ENCODE data around the gene PRPF19. TPM values are rescaled to one million over a fixed set of nuclear protein-coding genes. Genes with fewer than 3 reads are reported as not detected.

Gene PRPF19
- total RNA-seq, 1 donor: 39.8 TPM

DNA sequence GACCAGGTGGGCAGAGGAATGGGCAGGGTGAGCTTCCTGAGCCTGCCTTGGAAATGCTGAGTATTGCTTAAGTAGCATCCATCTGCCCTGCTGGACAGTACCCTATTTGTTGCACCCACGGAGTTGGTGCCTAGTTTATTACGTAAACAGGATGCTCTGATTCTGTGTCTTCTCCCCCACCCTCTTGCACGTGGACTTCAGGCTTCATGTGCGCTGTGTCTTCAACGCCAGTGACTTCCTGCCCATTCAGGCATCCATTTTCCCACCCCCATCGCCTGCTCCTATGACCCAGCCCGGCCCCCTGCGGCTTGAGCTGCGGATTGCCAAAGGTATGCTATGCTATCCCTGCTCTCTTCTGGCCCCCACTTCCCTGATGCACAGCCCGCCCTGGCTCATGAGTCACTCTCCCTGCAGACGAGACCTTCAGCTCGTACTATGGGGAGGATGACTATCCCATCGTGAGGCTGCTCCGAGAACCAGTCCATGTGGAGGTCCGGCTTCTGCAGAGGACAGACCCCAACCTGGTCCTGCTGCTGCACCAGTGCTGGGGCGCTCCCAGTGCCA, 33.3 kb downstream of the PRPF19 start:
- Histone ChIP-seq H3K27ac (ENCODE audit: low read depth, low read length) (peak overlapping the region; percentile 38), H3K9me3 (ENCODE audit: low read depth, low read length) (no peaks in the 10 kb centered on the region), H3K27me3 (ENCODE audit: insufficient read depth, low read length) (peaks cover 6% of the 10 kb centered on the region), H3K4me2 (ENCODE audit: insufficient read depth, low read length) (peak overlapping the region; percentile 25), H3K4me3 (ENCODE audit: insufficient read depth, low read length) (no peak overlapping the region), H2AFZ (ENCODE audit: low read length) (no peak overlapping the region), H3K36me3 (ENCODE audit: insufficient read depth, low read length) (no peaks in the 10 kb centered on the region), H3K79me2 (ENCODE audit: insufficient read depth, low read length) (no peaks in the 10 kb centered on the region), H3K4me1 (ENCODE audit: insufficient read depth, low read length) (peaks cover 27% of the 10 kb centered on the region), H4K20me1 (ENCODE audit: insufficient read depth, low read length) (no peaks in the 10 kb centered on the region)
- TF ChIP-seq, protein P1, sequence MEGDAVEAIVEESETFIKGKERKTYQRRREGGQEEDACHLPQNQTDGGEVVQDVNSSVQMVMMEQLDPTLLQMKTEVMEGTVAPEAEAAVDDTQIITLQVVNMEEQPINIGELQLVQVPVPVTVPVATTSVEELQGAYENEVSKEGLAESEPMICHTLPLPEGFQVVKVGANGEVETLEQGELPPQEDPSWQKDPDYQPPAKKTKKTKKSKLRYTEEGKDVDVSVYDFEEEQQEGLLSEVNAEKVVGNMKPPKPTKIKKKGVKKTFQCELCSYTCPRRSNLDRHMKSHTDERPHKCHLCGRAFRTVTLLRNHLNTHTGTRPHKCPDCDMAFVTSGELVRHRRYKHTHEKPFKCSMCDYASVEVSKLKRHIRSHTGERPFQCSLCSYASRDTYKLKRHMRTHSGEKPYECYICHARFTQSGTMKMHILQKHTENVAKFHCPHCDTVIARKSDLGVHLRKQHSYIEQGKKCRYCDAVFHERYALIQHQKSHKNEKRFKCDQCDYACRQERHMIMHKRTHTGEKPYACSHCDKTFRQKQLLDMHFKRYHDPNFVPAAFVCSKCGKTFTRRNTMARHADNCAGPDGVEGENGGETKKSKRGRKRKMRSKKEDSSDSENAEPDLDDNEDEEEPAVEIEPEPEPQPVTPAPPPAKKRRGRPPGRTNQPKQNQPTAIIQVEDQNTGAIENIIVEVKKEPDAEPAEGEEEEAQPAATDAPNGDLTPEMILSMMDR (IDR thresholded peaks at IDR 0.05; ENCODE audit: extremely low read depth, low read depth, low read length): no peak
- peak; percentile 95 for DNase-seq (ENCODE audit: insufficient read length, low spot score, missing footprints)

DNA sequence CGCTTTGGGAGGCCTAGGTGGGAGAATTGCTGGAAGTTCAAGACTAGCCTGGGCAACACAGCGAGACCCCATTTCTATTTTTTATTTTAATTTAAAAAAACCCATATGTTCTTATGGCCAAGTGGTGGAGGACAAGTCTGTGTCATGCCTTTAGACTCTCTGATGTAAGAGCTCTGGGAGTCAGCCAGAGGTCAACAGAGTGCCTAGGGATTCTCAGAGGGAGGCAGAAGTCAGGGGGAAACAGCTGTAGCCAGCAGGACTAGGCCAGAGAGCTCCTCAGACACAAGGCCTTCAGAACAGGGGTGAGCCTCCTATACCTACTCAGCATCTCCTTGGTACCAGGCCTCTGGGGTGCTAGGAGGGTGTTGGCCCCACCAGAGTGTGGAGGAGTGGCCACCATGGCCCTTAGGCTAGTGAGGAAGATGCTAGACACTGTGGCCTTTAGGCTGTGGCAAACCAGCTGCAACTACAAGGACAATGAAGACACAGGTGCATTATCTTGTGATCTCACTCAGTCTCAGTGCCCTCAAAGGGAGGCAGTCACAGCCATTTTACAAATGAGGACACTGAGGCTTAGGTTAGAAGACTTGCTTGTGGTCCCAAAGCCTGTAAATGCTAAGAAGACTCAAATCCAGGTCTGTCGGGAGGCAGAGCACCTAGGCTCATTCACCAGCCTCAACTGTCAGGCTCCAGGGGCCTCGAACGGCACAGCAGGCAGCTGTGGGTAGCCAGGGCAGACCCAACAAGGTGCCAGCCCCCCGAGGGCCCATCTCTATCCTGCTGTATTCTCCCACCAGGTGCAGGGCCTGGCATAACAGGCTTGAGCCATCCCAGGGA, 34.0 kb downstream of the PRPF19 start:
- DNase-seq (ENCODE audit: insufficient read length, low spot score, missing footprints): peak; percentile 73
- peak overlapping the region; percentile 43 for H3K4me2 ChIP-seq (ENCODE audit: insufficient read depth, low read length)

GRCh38 chr11:60871378-60872061, 34.9 kb downstream of the PRPF19 start:
- Histone ChIP-seq H3K79me2 (ENCODE audit: insufficient read depth, low read length) (no peaks in the 10 kb centered on the region), H3K9me3 (ENCODE audit: low read depth, low read length) (no peaks in the 10 kb centered on the region), H3K4me3 (ENCODE audit: insufficient read depth, low read length) (peak overlapping the region; percentile 16), H3K27me3 (ENCODE audit: insufficient read depth, low read length) (peaks cover 6% of the 10 kb centered on the region), H4K20me1 (ENCODE audit: insufficient read depth, low read length) (no peaks in the 10 kb centered on the region), H3K27ac (ENCODE audit: low read depth, low read length) (peak overlapping the region; percentile 45), H3K4me1 (ENCODE audit: insufficient read depth, low read length) (peaks cover 27% of the 10 kb centered on the region), H3K4me2 (ENCODE audit: insufficient read depth, low read length) (peak overlapping the region; percentile 43), H3K36me3 (ENCODE audit: insufficient read depth, low read length) (no peaks in the 10 kb centered on the region), H2AFZ (ENCODE audit: low read length) (no peak overlapping the region)
- TF ChIP-seq, protein P1 (IDR thresholded peaks at IDR 0.05; ENCODE audit: extremely low read depth, low read depth, low read length): peak; percentile 37
- peak; percentile 69 for DNase-seq (ENCODE audit: insufficient read length, low spot score, missing footprints)

More for the DNA sequence above, 34.0 kb downstream of the PRPF19 start:
- H3K27ac ChIP-seq (ENCODE audit: low read depth, low read length): peak overlapping the region; percentile 45
- H3K4me3 ChIP-seq (ENCODE audit: insufficient read depth, low read length): no peak overlapping the region
- H3K36me3 ChIP-seq (ENCODE audit: insufficient read depth, low read length): no peaks in the 10 kb centered on the region
- no peaks in the 10 kb centered on the region for H3K9me3 ChIP-seq (ENCODE audit: low read depth, low read length)
- no peak overlapping the region for H2AFZ ChIP-seq (ENCODE audit: low read length)
- TF ChIP-seq, protein P1 (IDR thresholded peaks at IDR 0.05; ENCODE audit: extremely low read depth, low read depth, low read length): no peak
- H3K4me1 ChIP-seq (ENCODE audit: insufficient read depth, low read length): peaks cover 27% of the 10 kb centered on the region
- peaks cover 6% of the 10 kb centered on the region for H3K27me3 ChIP-seq (ENCODE audit: insufficient read depth, low read length)
- H4K20me1 ChIP-seq (ENCODE audit: insufficient read depth, low read length): no peaks in the 10 kb centered on the region
- H3K79me2 ChIP-seq (ENCODE audit: insufficient read depth, low read length): no peaks in the 10 kb centered on the region

Measured in osteoblast (primary cell).